GM21360 (cell line): Measurements from ENCODE around the gene TNFRSF6B.
"Not testable (repeated sequence)": the region's sequence is repeated elsewhere in the genome, so short reads cannot be mapped to it uniquely, and the experiment has no call there.

Experiments used
- ATAC-seq: cut with Tn5 transposase; IDR thresholded peaks from one replicate; pipeline ENCODE4 v1.9.1; 2021; ENCODE audit warnings: mild to moderate bottlenecking, moderate library complexity; ENCODE audit not compliant: unreplicated experiment

The TNFRSF6B gene

GRCh38 chr20:63706027-63706695 lies 9.7 kb downstream of the TNFRSF6B start:
- no peak for ATAC-seq

- peak; percentile 29 for ATAC-seq
Measured at GRCh38 chr20:63706852-63707557, 10.6 kb downstream of the TNFRSF6B start.

- ATAC-seq: peak; percentile 58
Measured at GRCh38 chr20:63707558-63708300, 11.3 kb downstream of the TNFRSF6B start, which contains the start of the genes ARFRP1 and ZGPAT. Gene ARFRP1 (minus strand): TSS chr20:63707976. CDS start chr20:63707091, 885 bp downstream. Gene ZGPAT (plus strand): TSS chr20:63708039. CDS start chr20:63708581, 542 bp downstream.

GRCh38 chr20:63708301-63709148 lies 12.1 kb downstream of the TNFRSF6B start:
- no peak for ATAC-seq

- ATAC-seq: no peak
Measured at GRCh38 chr20:63709149-63709527, 12.7 kb downstream of the TNFRSF6B start.

GRCh38 chr20:63711085-63711645 lies 14.7 kb downstream of the TNFRSF6B start:
- no peak for ATAC-seq

- ATAC-seq: no peak
Measured at GRCh38 chr20:63712191-63712590, 15.7 kb downstream of the TNFRSF6B start.

- ATAC-seq: no peak
Measured at GRCh38 chr20:63714858-63715257, 18.4 kb downstream of the TNFRSF6B start.

- no peak for ATAC-seq
Measured at GRCh38 chr20:63718996-63719395, 22.5 kb downstream of the TNFRSF6B start.

GRCh38 chr20:63722967-63723622 lies 26.6 kb downstream of the TNFRSF6B start:
- not testable (repeated sequence) for ATAC-seq

- ATAC-seq: not testable (repeated sequence)
Measured at GRCh38 chr20:63730189-63730733, 33.8 kb downstream of the TNFRSF6B start.

GRCh38 chr20:63731410-63731809 lies 35.0 kb downstream of the TNFRSF6B start:
- no peak for ATAC-seq

GRCh38 chr20:63732118-63733095 lies 36.0 kb downstream of the TNFRSF6B start:
- no peak for ATAC-seq

GRCh38 chr20:63733117-63733516 lies 36.7 kb downstream of the TNFRSF6B start:
- ATAC-seq: no peak

- no peak for ATAC-seq
Measured at GRCh38 chr20:63733579-63734081, 37.2 kb downstream of the TNFRSF6B start.

- no peak for ATAC-seq
Measured at GRCh38 chr20:63734111-63734945, 37.9 kb downstream of the TNFRSF6B start.
